Keratinocyte (primary cell): ENCODE data around the gene PDS5B. TPM values are rescaled to one million over a fixed set of nuclear protein-coding genes. Genes with fewer than 3 reads are reported as not detected.

ENCODE experiments used
- DNase-seq: peaks from one replicate; pipeline ENCODE4 v3.0.0-alpha.2; 2011; ENCODE audit warnings: low read depth, missing footprints, low spot score
- FAIRE-seq: peaks from 2 replicates; lab custom pipeline; 2011; peaks lifted over from hg19 to GRCh38; lab: Jason Lieb, UNC
- H2AFZ ChIP-seq: 2 replicates; pipeline ENCODE4 v1.6.0; 2012; ENCODE audit warnings: low read length, control low read depth, inconsistent platforms; ENCODE audit not compliant: control insufficient read depth
- H3K27ac ChIP-seq: 2 replicates; pipeline ENCODE4 v1.5.1; 2011; ENCODE audit warnings: low read length; ENCODE audit not compliant: control insufficient read depth, insufficient read depth
- H3K27me3 ChIP-seq: 3 replicates; pipeline ENCODE4 v1.6.0; 2011; ENCODE audit warnings: low read length; ENCODE audit not compliant: control insufficient read depth, insufficient read depth; ENCODE audit errors: extremely low read depth
- H3K36me3 ChIP-seq, 2 experiments: 2 replicates in 1 of 2; 3 replicates in 1 of 2; pipeline ENCODE4 v1.5.1; 2011; ENCODE audit warnings: low read length in 2 of 2, mild to moderate bottlenecking in 1 of 2; ENCODE audit not compliant: control insufficient read depth in 2 of 2, insufficient read depth in 2 of 2; ENCODE audit errors: extremely low read depth in 1 of 2
- H3K4me1 ChIP-seq: 3 replicates; pipeline ENCODE4 v1.5.1; 2011; ENCODE audit warnings: low read length; ENCODE audit not compliant: control insufficient read depth, insufficient read depth; ENCODE audit errors: extremely low read depth
- H3K4me2 ChIP-seq: 3 replicates; pipeline ENCODE4 v1.6.0; 2011; ENCODE audit warnings: low read depth, low read length; ENCODE audit not compliant: control insufficient read depth, insufficient read depth; ENCODE audit errors: extremely low read depth
- H3K4me3 ChIP-seq, 3 experiments: fragments of 200-600 bp in 1 of 3; sonication (generic) in 1 of 3; 2 replicates in 2 of 3; 3 replicates in 1 of 3; pipeline ENCODE4 v1.5.1; 2011 to 2016; ENCODE audit warnings: low read length in 3 of 3, mild to moderate bottlenecking in 3 of 3, control low read depth in 2 of 3, inconsistent platforms in 1 of 3, low read depth in 1 of 3, mixed read lengths in 1 of 3, mixed run types in 1 of 3, moderate library complexity in 1 of 3; ENCODE audit not compliant: control insufficient read depth in 2 of 3, insufficient read depth in 2 of 3; ENCODE audit errors: extremely low read depth in 1 of 3
- H3K79me2 ChIP-seq: 2 replicates; pipeline ENCODE4 v1.6.0; 2012; ENCODE audit warnings: low read length; ENCODE audit not compliant: control insufficient read depth, insufficient read depth
- H3K9ac ChIP-seq: 3 replicates; pipeline ENCODE4 v1.6.0; 2011; ENCODE audit warnings: low read length; ENCODE audit not compliant: control insufficient read depth, insufficient read depth; ENCODE audit errors: extremely low read depth
- H3K9me1 ChIP-seq: 3 replicates; pipeline ENCODE4 v1.6.0; 2011; ENCODE audit warnings: low read length; ENCODE audit not compliant: control insufficient read depth, insufficient read depth; ENCODE audit errors: extremely low read depth
- H3K9me3 ChIP-seq: 2 replicates; pipeline ENCODE4 v1.5.1; 2012; ENCODE audit warnings: low read depth, low read length; ENCODE audit not compliant: control insufficient read depth
- H4K20me1 ChIP-seq: 3 replicates; pipeline ENCODE4 v1.6.0; 2011; ENCODE audit warnings: low read length; ENCODE audit not compliant: control insufficient read depth, insufficient read depth; ENCODE audit errors: extremely low read depth
- EZH2 ChIP-seq: IDR thresholded peaks from one replicate; pipeline ENCODE4 v1.6.1; 2012; ENCODE audit warnings: inconsistent platforms, mild to moderate bottlenecking, low read length, moderate library complexity
- dilution Hi-C: fragments of 300-500 bp; cut with MboI; formaldehyde crosslinking; loops from one replicate; pipeline ENCODE4 v1.7.0; 2020; ENCODE audit warnings: low sequenced_read_pairs; ENCODE audit not compliant: extremely low pct_ligation_motif_present
- polyA plus RNA-seq, 5 experiments: library from polyadenylated mRNA; depleted of rRNA in 3 of 5; stranded (reverse) in 3 of 5; stranded (forward) in 1 of 5; unstranded in 1 of 5; fragments of >200 nt; gene quantifications; 1 replicate in 1 of 5; 2 replicates in 3 of 5; 3 replicates in 1 of 5; pipeline versions ENCODE4 v1.2.1 to v1.2.3, GENCODE V29; 2011 to 2012; ENCODE audit warnings: missing spikeins in 2 of 5, low read depth in 1 of 5, low replicate concordance in 1 of 5
- TF ChIP-seq, protein P1 (sequence below), 3 experiments: IDR thresholded peaks in 1 of 3; conservative IDR thresholded peaks in 1 of 3; optimal IDR thresholded peaks in 1 of 3; 2 replicates in 2 of 3; 3 replicates in 1 of 3; pipeline versions ENCODE3 to v1.5.1; 2011; ENCODE audit warnings: low read length in 3 of 3, mild to moderate bottlenecking in 3 of 3, moderate library complexity in 2 of 3, control low read depth in 1 of 3, inconsistent platforms in 1 of 3; ENCODE audit not compliant: insufficient read depth in 2 of 3; ENCODE audit errors: extremely low read depth in 1 of 3

Gene PDS5B
- polyA plus RNA-seq, 1 donor (not counting 4 experiments of a cell fraction or from before 2014, with no cell fraction given) = 6.9 TPM

DNA sequence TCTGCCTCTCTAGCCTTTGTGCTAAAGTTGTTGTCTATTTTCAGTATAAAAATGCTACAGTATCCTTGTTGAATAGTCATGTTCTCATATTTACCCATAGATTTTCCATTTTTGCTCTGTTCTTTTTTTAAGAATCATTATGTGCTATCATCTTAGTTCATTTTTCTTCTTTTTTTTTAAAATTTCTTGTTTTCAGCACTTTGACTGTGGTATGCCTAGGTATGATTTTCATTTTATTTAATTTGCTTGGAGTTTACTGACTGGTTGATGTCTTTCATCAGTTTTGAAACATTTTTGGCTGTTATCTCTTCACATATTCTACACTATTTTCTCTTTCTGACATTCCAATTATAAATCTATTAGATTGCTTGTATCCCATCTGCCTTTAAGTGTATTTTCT, 192.9 kb downstream of the PDS5B start:
- no peaks in the 10 kb centered on the region for H3K9me1 ChIP-seq
- H3K9ac ChIP-seq = no peak overlapping the region
- H3K9me3 ChIP-seq = no peaks in the 10 kb centered on the region
- H3K27ac ChIP-seq = no peak overlapping the region
- no peak overlapping the region for H2AFZ ChIP-seq
- H3K36me3 ChIP-seq = peaks cover 0 to 3% of the 10 kb centered on the region in 2 experiments
- TF ChIP-seq EZH2 = no peak
- TF ChIP-seq, protein P1, sequence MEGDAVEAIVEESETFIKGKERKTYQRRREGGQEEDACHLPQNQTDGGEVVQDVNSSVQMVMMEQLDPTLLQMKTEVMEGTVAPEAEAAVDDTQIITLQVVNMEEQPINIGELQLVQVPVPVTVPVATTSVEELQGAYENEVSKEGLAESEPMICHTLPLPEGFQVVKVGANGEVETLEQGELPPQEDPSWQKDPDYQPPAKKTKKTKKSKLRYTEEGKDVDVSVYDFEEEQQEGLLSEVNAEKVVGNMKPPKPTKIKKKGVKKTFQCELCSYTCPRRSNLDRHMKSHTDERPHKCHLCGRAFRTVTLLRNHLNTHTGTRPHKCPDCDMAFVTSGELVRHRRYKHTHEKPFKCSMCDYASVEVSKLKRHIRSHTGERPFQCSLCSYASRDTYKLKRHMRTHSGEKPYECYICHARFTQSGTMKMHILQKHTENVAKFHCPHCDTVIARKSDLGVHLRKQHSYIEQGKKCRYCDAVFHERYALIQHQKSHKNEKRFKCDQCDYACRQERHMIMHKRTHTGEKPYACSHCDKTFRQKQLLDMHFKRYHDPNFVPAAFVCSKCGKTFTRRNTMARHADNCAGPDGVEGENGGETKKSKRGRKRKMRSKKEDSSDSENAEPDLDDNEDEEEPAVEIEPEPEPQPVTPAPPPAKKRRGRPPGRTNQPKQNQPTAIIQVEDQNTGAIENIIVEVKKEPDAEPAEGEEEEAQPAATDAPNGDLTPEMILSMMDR (optimal IDR thresholded peaks at IDR 0.05 in 1 of 3, IDR thresholded peaks at IDR 0.05 in 1 of 3, conservative IDR thresholded peaks at IDR 0.05 in 1 of 3; ENCODE audit: extremely low read depth in 1 of 3, insufficient read depth in 2 of 3, low read length in 3 of 3) = no peak
- H3K27me3 ChIP-seq = no peaks in the 10 kb centered on the region
- dilution Hi-C loops = no loop called here
- H3K4me3 ChIP-seq = no peak overlapping the region
- no peaks in the 10 kb centered on the region for H4K20me1 ChIP-seq
- DNase-seq = no peak
- no peak overlapping the region for H3K4me2 ChIP-seq
- no peak for FAIRE-seq
- H3K4me1 ChIP-seq = no peaks in the 10 kb centered on the region
- H3K79me2 ChIP-seq = no peaks in the 10 kb centered on the region

DNA sequence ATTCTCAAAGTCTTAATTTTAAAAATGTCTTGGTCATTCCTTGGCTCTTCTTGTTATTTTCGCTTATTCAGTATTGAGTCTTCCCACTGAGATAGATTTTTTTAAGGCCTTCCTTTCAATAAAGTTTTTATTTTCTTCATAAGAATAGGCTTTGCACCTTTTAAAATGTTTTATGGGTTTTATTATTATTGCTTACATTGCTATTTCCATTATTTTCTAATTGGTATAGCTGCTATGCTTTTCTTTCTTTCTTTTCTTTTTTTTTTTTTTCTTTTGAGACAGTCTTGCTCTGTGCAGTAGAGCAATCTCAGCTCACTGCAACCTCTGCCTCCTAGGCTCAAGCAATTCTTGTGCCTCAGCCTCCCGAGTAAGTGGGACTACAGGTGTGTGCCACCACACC, 195.7 kb downstream of the PDS5B start:
- H3K27ac ChIP-seq = no peak overlapping the region
- H4K20me1 ChIP-seq = no peaks in the 10 kb centered on the region
- no peaks in the 10 kb centered on the region for H3K9me3 ChIP-seq
- H3K4me3 ChIP-seq = no peak overlapping the region
- no peak for DNase-seq
- H3K4me2 ChIP-seq = no peak overlapping the region
- no peak overlapping the region for H2AFZ ChIP-seq
- H3K9ac ChIP-seq = no peak overlapping the region
- TF ChIP-seq, protein P1 (optimal IDR thresholded peaks at IDR 0.05 in 1 of 3, IDR thresholded peaks at IDR 0.05 in 1 of 3, conservative IDR thresholded peaks at IDR 0.05 in 1 of 3; ENCODE audit: extremely low read depth in 1 of 3, insufficient read depth in 2 of 3, low read length in 3 of 3) = no peak
- no peak for TF ChIP-seq EZH2
- no peaks in the 10 kb centered on the region for H3K9me1 ChIP-seq
- dilution Hi-C loops = no loop called here
- H3K36me3 ChIP-seq = peaks cover 0 to 3% of the 10 kb centered on the region in 2 experiments
- no peak for FAIRE-seq
- H3K27me3 ChIP-seq = no peaks in the 10 kb centered on the region
- H3K4me1 ChIP-seq = no peaks in the 10 kb centered on the region
- H3K79me2 ChIP-seq = no peaks in the 10 kb centered on the region
